ENCODE measurements around the gene LRRC71. TPM values are rescaled to one million over a fixed set of nuclear protein-coding genes. Genes with fewer than 3 reads are reported as not detected.

Gene LRRC71
- total and polyA plus RNA-seq, 10 of the 15 experiments (the other 5 are each of a cell fraction or from before 2014, with no cell fraction given) = not detected

GRCh38 chr1:156947127-156947526, 26.7 kb downstream of the LRRC71 start:
- RAD21 ChIA-PET (ENCODE audit: unreplicated experiment) = no interaction called here

More at GRCh38 chr1:156947127-156947526, 26.7 kb downstream of the LRRC71 start:
- Histone ChIP-seq H3K4me3 (no peak overlapping the region), H3K27ac (ENCODE audit: control insufficient read depth, insufficient read depth) (no peak overlapping the region), H4K20me1 (ENCODE audit: control insufficient read depth, insufficient read depth) (no peaks in the 10 kb centered on the region), H3K27me3 (replicated peaks in 1 of 2; ENCODE audit: control insufficient read depth in 2 of 2, insufficient read depth in 2 of 2, low read length in 1 of 2) (no peaks in the 10 kb centered on the region), H3K36me3 (ENCODE audit: control insufficient read depth in 2 of 2, insufficient read depth in 2 of 2, low read length in 1 of 2) (peaks cover 0 to 10% of the 10 kb centered on the region in 2 experiments; a peak in 3 of 4 replicates), H3K9ac (ENCODE audit: control insufficient read depth, insufficient read depth, low read length) (no peak overlapping the region), H3K79me2 (ENCODE audit: control insufficient read depth, insufficient read depth, low read length) (no peaks in the 10 kb centered on the region), H2AFZ (ENCODE audit: control insufficient read depth, low read depth, low read length) (no peak overlapping the region), H3K4me1 (ENCODE audit: control insufficient read depth, insufficient read depth, low read length) (no peaks in the 10 kb centered on the region), H3K4me2 (ENCODE audit: control insufficient read depth, insufficient read depth) (no peak overlapping the region), H3K9me3 (replicated peaks; ENCODE audit: control insufficient read depth, insufficient read depth, low read length) (no peaks in the 10 kb centered on the region)
- FAIRE-seq = no peak
- no TSS peak for BruUV-seq (replicated peaks)
- no peak for ATAC-seq
- TF ChIP-seq CBX3 (IDR thresholded peaks at IDR 0.05; ENCODE audit: borderline replicate concordance, low read depth) = no peak
- no peak for TF ChIP-seq NR2C2 (IDR thresholded peaks at IDR 0.05; ENCODE audit: borderline replicate concordance, control insufficient read depth, insufficient read length, low read depth)
- TF ChIP-seq, protein P1, sequence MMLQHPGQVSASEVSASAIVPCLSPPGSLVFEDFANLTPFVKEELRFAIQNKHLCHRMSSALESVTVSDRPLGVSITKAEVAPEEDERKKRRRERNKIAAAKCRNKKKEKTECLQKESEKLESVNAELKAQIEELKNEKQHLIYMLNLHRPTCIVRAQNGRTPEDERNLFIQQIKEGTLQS (IDR thresholded peaks at IDR 0.05; ENCODE audit: borderline replicate concordance, extremely low read depth, low read depth, low read length) = no peak
- TF ChIP-seq CEBPB (IDR thresholded peaks at IDR 0.05; ENCODE audit: borderline replicate concordance in 1 of 2, low read depth in 2 of 2, low read length in 2 of 2) = no peak
- TF ChIP-seq BCL11A (IDR thresholded peaks at IDR 0.05; ENCODE audit: low read depth, low read length) = no peak
- no peak for TF ChIP-seq IKZF2 (IDR thresholded peaks at IDR 0.05)
- no peak for TF ChIP-seq TCF3 (IDR thresholded peaks at IDR 0.05; ENCODE audit: borderline replicate concordance, insufficient read depth, low read depth, low read length)
- no peak for TF ChIP-seq LARP7 (IDR thresholded peaks at IDR 0.05)
- TF ChIP-seq ZNF384 (IDR thresholded peaks at IDR 0.05; ENCODE audit: borderline replicate concordance, low read depth, low read length) = no peak
- TF ChIP-seq POU2F2 (IDR thresholded peaks at IDR 0.05; ENCODE audit: borderline replicate concordance, low read depth, low read length) = no peak
- TF ChIP-seq RB1 (IDR thresholded peaks at IDR 0.05; ENCODE audit: borderline replicate concordance) = no peak
- no peak for TF ChIP-seq SMAD1 (IDR thresholded peaks at IDR 0.05; ENCODE audit: low read depth, partially characterized antibody)
- no peak for TF ChIP-seq POLR2AphosphoS5 (IDR thresholded peaks at IDR 0.05; ENCODE audit: low read length)
- ChIA-PET POLR2A (interaction anchor here (0.5 to 0.6 kb wide), 2 partner anchors 155 to 186 kb away, joined by 3 to 9 read pairs; no protein-coding TSS in a partner anchor), CTCF (interaction anchor here (2.1 kb wide), 1 partner anchor 127 kb away, joined by 4 read pairs; no protein-coding TSS in a partner anchor), SMC1A (ENCODE audit: uncharacterized antibody, unreplicated experiment) (interaction anchor here (1.1 kb wide), 1 partner anchor 17 kb away, joined by 3 read pairs; no protein-coding TSS in a partner anchor)
- whole genome bisulfite sequencing (ENCODE audit: insufficient coverage, insufficient replicate concordance, low lambda C conversion rate, missing lambda C conversion rate) = 62% methylated on average over 9 of the region's 9 CpGs
- in situ Hi-C loops (cut with MboI) (no loop called here), intact Hi-C loops (cut with micrococcal nuclease; ENCODE audit: unreplicated experiment) (no loop called here)
- no peak for DNase-seq (ENCODE audit: low read depth, low spot score)

Measured in GM12878 (cell line).